Measurements from ENCODE around the gene TMEFF2. TPM values are rescaled to one million over a fixed set of nuclear protein-coding genes. Genes with fewer than 3 reads are reported as not detected.

The TMEFF2 gene
- total and polyA plus RNA-seq, 2 of the 4 experiments (the other 2 are of a cell fraction), result 1.3 to 3.0 TPM

DNA sequence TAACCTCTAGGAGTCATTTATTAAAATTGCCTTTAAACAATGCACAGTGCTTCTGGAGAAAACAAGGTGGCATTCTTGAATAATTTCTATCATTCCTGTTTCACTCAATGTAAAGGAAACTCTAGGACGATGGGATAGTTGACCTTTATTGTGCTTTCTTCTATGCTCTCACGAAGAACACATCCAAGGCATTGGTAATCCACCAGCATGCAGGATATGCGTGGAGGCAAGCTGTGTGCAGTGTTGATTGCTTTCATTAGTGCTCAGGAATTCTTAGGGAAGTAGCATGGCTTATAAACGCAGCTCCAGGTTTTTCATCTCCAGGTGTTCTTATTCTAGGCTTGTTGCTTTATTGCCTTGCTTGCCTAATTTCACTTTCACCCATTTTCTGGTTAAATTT is 289.4 kb downstream of the TMEFF2 start:
- H3K27me3 ChIP-seq (ENCODE audit: control insufficient read depth, insufficient read depth, low read length), result no peaks in the 10 kb centered on the region
- in situ Hi-C loops (cut with MboI; ENCODE audit: low sequenced_read_pairs), result no loop called here
- DNase-seq (no peak), ATAC-seq (ENCODE audit: low read depth) (no peak)
- H3K4ac ChIP-seq (ENCODE audit: low read depth, low read length), result no peak overlapping the region
- no peak overlapping the region for H4K91ac ChIP-seq (ENCODE audit: insufficient read depth, low read depth, low read length)
- ChIA-PET CTCF (interaction anchor here (0.6 kb wide), 1 partner anchor 25 kb away, joined by 3 read pairs; no protein-coding TSS in a partner anchor), POLR2A (ENCODE audit: unreplicated experiment) (no interaction called here)
- dilution Hi-C loops (cut with HindIII; ENCODE audit: low sequenced_read_pairs, unreplicated experiment), result no loop called here
- no peak overlapping the region for H2AK5ac ChIP-seq (ENCODE audit: low read depth, low read length)
- H3K18ac ChIP-seq (ENCODE audit: low read depth, low read length), result no peak overlapping the region
- no peak overlapping the region for H3K56ac ChIP-seq (ENCODE audit: extremely low read depth, insufficient read depth, low read length)
- no peak overlapping the region for H3K4me2 ChIP-seq (ENCODE audit: low read depth, low read length)
- H3K23ac ChIP-seq (ENCODE audit: low read depth, low read length), result no peak overlapping the region
- 0 out of 2 replicates have a peak overlapping the region, but pooled peaks have one; percentile 18 for H2BK20ac ChIP-seq (ENCODE audit: low read depth, low read length)
- BruUV-seq (replicated peaks), result no TSS peak
- H3K4me3 ChIP-seq (ENCODE audit: insufficient read depth, low read depth, low read length), result no peak overlapping the region
- H4K5ac ChIP-seq (ENCODE audit: low read depth, low read length), result no peak overlapping the region
- TF ChIP-seq SMC3 (IDR thresholded peaks at IDR 0.05; ENCODE audit: low read depth, low read length) (no peak), MXI1 (IDR thresholded peaks at IDR 0.05; ENCODE audit: borderline replicate concordance, low read depth, low read length) (no peak), CHD1 (IDR thresholded peaks at IDR 0.05; ENCODE audit: low read depth, low read length) (no peak), NFE2L2 (IDR thresholded peaks at IDR 0.05; ENCODE audit: low read depth, low read length) (no peak), BHLHE40 (IDR thresholded peaks at IDR 0.05; ENCODE audit: low read depth, low read length) (no peak), RCOR1 (IDR thresholded peaks at IDR 0.05; ENCODE audit: insufficient replicate concordance, low read length) (no peak), MAZ (IDR thresholded peaks at IDR 0.05; ENCODE audit: borderline replicate concordance, low read depth, low read length) (no peak), MAFK (IDR thresholded peaks at IDR 0.05; ENCODE audit: low read depth, low read length) (no peak), POLR2A (IDR thresholded peaks at IDR 0.05; ENCODE audit: low read depth, low read length) (no peak), RAD21 (IDR thresholded peaks at IDR 0.05; ENCODE audit: low read length) (no peak), FOS (IDR thresholded peaks at IDR 0.05; ENCODE audit: low read depth, low read length) (no peak)
- TF ChIP-seq, protein P1, sequence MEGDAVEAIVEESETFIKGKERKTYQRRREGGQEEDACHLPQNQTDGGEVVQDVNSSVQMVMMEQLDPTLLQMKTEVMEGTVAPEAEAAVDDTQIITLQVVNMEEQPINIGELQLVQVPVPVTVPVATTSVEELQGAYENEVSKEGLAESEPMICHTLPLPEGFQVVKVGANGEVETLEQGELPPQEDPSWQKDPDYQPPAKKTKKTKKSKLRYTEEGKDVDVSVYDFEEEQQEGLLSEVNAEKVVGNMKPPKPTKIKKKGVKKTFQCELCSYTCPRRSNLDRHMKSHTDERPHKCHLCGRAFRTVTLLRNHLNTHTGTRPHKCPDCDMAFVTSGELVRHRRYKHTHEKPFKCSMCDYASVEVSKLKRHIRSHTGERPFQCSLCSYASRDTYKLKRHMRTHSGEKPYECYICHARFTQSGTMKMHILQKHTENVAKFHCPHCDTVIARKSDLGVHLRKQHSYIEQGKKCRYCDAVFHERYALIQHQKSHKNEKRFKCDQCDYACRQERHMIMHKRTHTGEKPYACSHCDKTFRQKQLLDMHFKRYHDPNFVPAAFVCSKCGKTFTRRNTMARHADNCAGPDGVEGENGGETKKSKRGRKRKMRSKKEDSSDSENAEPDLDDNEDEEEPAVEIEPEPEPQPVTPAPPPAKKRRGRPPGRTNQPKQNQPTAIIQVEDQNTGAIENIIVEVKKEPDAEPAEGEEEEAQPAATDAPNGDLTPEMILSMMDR (conservative IDR thresholded peaks at IDR 0.05; ENCODE audit: low read depth, low read length), result no peak
- TF ChIP-seq, protein P2, sequence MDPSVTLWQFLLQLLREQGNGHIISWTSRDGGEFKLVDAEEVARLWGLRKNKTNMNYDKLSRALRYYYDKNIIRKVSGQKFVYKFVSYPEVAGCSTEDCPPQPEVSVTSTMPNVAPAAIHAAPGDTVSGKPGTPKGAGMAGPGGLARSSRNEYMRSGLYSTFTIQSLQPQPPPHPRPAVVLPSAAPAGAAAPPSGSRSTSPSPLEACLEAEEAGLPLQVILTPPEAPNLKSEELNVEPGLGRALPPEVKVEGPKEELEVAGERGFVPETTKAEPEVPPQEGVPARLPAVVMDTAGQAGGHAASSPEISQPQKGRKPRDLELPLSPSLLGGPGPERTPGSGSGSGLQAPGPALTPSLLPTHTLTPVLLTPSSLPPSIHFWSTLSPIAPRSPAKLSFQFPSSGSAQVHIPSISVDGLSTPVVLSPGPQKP (IDR thresholded peaks at IDR 0.05; ENCODE audit: borderline replicate concordance, low read depth, low read length), result no peak
- 70% methylated on average over 2 of the region's 4 CpGs; no CpG with 5 or more reads in 1 of the 2 experiments for WGBS, 2 experiments (ENCODE audit: extremely low coverage in 2 of 2, insufficient read length in 1 of 2)
- no peaks in the 10 kb centered on the region for H3K9me3 ChIP-seq (ENCODE audit: control insufficient read depth, insufficient read depth, low read length)
- no peak overlapping the region for H2BK120ac ChIP-seq (ENCODE audit: low read depth, low read length)
- no peaks in the 10 kb centered on the region for H4K20me1 ChIP-seq (ENCODE audit: insufficient read depth, low read length)
- no peak overlapping the region for H2BK5ac ChIP-seq (ENCODE audit: low read depth, low read length, poor library complexity, severe bottlenecking)
- no peak overlapping the region for H4K8ac ChIP-seq (ENCODE audit: low read depth in 2 of 2, low read length in 2 of 2)
- H2BK15ac ChIP-seq (ENCODE audit: low read depth, low read length), result no peak overlapping the region
- H3K79me1 ChIP-seq (ENCODE audit: low read depth in 1 of 2, low read length in 2 of 2), result no peaks in the 10 kb centered on the region
- H3K14ac ChIP-seq (replicated peaks; ENCODE audit: low read depth, low read length), result no peak overlapping the region
- intact Hi-C loops (cut with micrococcal nuclease), result no loop called here
- H3K9me1 ChIP-seq (ENCODE audit: insufficient read depth, low read length), result no peaks in the 10 kb centered on the region
- no peak overlapping the region for H2AK9ac ChIP-seq (replicated peaks; ENCODE audit: low read depth, low read length, poor library complexity)
- peaks cover 2% of the 10 kb centered on the region for H3K4me1 ChIP-seq (ENCODE audit: control insufficient read depth, insufficient read depth, low read length)
- no peak overlapping the region for H3K27ac ChIP-seq (ENCODE audit: insufficient read depth, low read length)
- H2AFZ ChIP-seq (replicated peaks; ENCODE audit: low read length, poor library complexity), result no peak overlapping the region
- H3K9ac ChIP-seq (ENCODE audit: low read depth, low read length), result no peak overlapping the region
- no peaks in the 10 kb centered on the region for H3K36me3 ChIP-seq (ENCODE audit: control insufficient read depth, insufficient read depth, low read length)

All from IMR-90 (cell line).